Measurements from ENCODE around the gene SCGB1C2. TPM values are rescaled to one million over a fixed set of nuclear protein-coding genes. Genes with fewer than 3 reads are reported as not detected.
"Not testable (repeated sequence)": the region's sequence is repeated elsewhere in the genome, so short reads cannot be mapped to it uniquely, and the experiment has no call there.

Gene SCGB1C2
- total RNA-seq, 1 donor from 2014 or later: not detected

DNA sequence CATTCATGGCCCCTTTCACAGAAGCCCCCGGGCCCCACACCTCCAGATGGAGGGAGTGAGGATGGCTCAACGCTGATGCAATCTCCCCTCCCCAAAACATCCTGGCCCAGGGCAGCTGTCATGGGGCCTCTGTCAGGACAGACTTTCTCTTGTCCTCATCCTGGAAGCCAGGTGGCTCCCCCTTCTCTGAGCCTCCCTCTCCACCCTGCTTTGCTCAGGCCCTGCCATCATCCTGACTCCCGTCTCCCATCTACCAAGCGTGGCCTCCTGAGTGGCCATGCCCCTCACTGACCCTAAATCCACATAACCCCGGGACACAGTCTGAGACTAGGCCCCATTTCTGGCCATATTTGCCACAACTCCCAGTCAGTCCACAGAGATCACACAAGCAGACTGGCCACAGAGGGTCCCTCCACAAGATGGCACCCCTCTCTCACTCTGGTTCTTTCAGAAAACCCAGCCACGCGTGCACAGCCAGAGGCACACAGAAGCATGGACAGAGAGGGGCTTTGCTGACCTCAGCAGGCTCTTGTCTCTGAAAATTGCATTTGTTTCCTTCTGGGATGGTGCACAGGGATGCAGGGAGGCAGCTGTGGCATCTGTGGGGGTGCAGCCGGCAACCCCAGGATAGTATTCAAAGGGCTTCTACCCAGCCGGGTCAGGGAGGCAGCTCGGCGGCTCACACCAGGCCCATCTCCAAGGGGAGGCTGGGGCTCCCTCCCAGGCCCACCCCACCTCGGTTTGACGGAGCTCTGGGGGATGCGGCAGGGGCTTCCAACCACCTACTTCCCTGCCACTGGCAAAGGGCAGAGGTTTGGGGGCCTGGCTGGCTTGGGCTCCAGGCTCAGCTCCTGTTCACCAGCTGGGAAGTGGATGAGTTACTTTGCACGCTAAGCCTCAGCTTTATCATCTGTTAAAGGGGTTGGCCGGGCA, 27.2 kb downstream of the SCGB1C2 start:
- intact Hi-C loops (cut with DNase I): no loop called here

DNA sequence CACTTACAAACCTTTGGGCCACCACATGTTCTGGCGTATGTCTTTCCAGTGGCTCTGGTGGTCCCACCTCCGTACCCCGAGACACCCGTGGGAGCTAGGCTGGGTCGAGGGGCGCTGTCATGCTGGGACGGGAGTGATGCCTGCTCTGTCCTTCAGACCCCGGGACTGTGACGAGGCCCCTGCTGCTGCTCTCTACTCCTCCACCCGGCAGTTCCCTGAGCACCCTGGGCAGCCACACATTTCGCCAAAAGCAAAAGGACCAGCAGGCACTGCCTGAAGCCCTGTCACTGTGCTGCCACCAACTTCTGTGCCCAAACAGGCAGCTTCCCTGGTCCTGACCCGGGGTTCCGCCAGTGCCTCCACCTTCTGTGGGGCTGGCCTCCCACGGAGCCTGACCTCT, 28.6 kb downstream of the SCGB1C2 start:
- no peak for DNase-seq (ENCODE audit: low spot score)
- intact Hi-C loops (cut with DNase I): no loop called here

More for the DNA sequence above, 27.2 kb downstream of the SCGB1C2 start:
- no peak for DNase-seq (ENCODE audit: low spot score)

DNA sequence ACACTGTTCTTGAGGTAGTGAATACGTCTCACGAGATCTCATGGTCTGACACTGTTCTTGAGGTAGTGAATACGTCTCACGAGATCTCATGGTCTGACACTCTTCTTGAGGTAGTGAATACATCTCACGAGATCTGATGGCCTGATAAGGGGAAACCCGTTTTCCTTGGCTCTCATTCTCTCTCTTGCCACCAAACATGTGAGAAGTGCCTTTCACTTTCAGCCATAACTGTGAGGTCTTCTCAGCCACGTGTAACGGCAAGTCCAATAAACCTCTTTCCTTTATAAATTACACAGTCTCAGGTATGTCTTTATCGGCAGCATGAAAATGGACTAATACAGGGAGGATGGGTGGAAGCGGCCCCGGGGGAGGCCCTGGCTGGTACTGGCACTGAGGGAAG, 31.2 kb downstream of the SCGB1C2 start:
- DNase-seq (ENCODE audit: low spot score); intact Hi-C loops (cut with DNase I): not testable (repeated sequence)

DNA sequence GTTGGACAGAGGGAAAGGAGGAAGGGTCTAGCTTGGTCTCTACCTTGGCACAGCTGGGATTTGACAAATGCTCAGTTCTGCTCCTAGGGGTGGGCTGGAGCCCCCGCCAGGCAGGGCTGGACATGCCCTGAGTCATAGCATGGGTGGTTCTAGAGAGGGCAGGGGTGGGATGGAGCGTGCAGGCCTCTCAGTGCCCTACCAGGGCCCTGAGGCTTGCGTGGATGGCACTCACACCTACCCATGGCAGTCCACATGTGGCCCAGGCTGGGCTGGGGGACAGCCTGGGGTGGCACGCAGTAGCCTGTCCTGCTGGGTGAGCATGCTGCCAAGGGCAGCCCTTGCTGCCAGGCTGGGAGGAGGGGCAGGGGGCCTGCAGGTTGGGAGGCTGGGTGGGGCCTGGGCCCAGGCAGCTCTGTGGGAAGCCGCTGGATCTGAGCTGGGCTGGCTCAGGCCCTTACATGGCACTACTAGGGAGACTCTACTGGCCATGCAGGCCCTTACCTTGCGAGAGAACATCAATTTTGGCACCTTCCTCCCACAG, 32.8 kb downstream of the SCGB1C2 start:
- intact Hi-C loops (cut with DNase I): no loop called here
- no peak for DNase-seq (ENCODE audit: low spot score)

DNA sequence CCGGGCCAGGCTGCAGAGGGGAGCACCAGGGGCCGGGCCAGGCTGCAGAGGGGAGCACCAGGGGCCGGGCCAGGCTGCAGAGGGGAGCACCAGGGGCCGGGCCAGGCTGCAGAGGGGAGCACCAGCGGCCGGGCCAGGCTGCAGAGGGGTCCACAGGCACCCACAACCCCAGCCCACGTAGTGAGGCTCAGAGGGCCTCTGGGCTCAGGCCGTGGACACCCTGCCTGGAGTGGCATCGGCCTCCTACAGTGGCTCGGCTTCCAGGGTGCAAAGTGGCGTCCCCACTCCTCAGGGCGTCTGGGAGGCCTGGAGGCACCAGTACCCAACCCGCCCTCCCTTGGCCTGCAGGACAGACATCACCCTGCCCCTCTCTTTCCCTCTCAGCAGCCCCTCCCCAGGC, 34.5 kb downstream of the SCGB1C2 start:
- intact Hi-C loops (cut with DNase I): no loop called here
- DNase-seq (ENCODE audit: low spot score): no peak

- no peak for DNase-seq (ENCODE audit: low spot score)
- intact Hi-C loops (cut with DNase I): no loop called here
Measured at GRCh38 chr17:172401-172800, 35.0 kb downstream of the SCGB1C2 start.

DNA sequence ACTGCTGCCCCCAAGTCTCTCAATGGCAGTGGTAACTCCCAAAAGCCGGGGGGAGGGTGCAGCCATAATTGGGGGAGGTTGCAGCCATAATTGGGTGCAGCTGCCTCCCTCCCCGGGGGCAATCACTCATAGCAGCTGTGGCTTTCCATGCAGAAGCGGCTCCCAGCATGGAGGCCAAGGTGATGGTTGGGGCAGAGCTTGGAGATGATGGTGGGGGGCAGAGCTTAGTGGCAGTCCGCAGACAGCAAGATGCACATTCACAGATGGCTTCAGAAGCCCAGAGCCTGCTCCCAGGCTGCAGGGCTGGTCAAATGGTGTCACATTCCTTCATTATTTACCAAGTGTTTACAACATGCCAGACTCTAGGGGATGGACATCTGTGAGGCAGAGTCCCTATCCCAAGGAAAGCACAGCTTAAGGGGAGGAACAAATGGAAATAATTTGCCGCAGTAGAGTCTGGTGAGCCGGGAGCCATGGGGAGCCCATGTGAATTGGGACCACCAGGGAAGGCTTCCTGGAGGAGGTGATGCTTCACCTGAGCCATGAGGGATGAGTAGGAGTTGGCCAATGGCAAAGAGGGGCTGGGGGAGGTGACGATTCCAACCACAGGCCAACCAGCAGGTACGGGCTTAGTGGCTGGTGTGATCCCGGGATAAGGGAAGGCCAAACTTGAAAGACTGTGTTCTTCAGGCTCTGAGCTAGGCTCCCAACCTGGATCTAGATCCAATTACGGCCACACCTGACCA, 36.0 kb downstream of the SCGB1C2 start:
- intact Hi-C loops (cut with DNase I): no loop called here
- DNase-seq (ENCODE audit: low spot score): no peak

DNA sequence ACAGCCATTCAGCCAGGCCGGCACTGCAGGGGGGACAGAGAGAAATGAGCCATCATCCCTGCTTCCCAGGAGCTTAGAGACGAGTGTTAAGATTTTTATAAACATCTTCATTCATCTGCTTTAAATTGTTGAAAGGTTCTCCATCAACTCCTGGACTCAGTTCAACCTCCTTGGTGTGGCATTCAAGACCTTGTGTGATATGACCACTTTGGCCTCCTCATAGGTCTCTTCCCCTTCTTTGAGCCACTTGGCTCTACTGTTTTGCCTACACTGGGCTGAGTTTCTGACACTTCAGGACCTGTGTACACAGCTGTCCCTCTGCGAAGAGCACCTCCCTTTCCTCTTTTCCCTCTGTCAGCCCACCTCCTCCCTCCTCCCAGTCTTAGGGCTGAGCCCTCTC, 39.8 kb downstream of the SCGB1C2 start:
- intact Hi-C loops (cut with DNase I): no loop called here
- no peak for DNase-seq (ENCODE audit: low spot score)

DNA sequence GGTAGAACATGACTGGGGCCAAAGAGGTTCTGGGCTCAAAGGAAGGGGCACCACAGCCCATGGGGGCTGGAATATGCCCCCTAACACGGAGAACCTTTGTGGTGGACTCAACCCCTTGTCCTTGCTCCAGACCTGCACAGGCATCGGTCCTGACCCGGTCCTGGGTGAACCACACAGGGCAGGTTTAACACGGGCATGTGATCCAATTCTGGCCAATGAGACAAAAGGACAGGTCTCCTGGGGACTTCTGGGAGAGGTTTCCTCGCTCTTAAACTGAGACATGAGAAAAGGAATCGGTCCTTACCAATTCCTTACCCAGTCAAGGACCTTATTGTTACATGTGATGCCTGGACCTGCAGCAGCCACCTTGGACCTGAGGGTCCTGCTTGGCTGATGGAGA, 40.4 kb downstream of the SCGB1C2 start:
- intact Hi-C loops (cut with DNase I): no loop called here
- DNase-seq (ENCODE audit: low spot score): no peak

DNA sequence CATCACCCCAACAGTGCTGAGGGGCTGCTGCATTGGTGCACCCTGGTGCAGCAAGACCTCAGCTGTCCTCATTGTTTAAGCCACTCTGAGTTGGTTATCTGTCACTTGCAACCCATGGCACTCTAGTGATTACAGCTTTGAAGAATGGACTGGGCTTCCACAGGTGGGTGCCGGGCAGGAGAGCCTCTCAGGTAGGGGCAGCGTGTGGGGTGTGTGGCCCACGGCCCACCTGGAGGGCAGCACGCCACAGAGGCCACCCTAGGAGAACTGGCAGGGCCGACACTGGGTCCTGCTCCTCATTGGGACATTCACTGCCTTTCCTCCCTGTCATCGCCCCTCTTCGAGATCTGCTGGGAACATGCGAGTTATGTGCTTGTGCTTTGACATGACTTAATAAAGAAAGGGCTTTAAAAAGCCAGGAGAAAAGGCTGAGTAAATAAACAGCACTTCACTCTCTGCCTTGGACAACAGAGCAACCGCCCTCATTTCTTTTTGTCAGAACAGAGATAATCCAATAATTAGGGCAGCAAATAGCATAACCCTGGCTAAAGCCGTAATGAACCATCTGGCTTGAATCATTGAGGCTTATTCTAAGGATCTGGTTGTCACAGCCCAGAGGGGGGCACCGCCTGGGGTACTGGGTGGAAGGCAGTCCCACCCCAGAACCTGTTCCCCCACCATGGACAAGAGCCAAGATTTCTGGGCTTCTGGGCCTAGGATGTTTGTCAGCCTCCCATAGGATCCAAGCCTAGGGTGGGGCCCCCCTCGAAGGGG, 41.1 kb downstream of the SCGB1C2 start:
- no peak for DNase-seq (ENCODE audit: low spot score)
- intact Hi-C loops (cut with DNase I): no loop called here

GRCh38 chr17:179066-179432, 41.7 kb downstream of the SCGB1C2 start:
- intact Hi-C loops (cut with DNase I): no loop called here
- no peak for DNase-seq (ENCODE audit: low spot score)

- no peak for DNase-seq (ENCODE audit: low spot score)
- intact Hi-C loops (cut with DNase I): loop anchor here (5.0 kb wide), 2 partner anchors 52 to 202 kb away; no protein-coding TSS in a partner anchor
Measured at GRCh38 chr17:179781-180380, 42.5 kb downstream of the SCGB1C2 start.

DNA sequence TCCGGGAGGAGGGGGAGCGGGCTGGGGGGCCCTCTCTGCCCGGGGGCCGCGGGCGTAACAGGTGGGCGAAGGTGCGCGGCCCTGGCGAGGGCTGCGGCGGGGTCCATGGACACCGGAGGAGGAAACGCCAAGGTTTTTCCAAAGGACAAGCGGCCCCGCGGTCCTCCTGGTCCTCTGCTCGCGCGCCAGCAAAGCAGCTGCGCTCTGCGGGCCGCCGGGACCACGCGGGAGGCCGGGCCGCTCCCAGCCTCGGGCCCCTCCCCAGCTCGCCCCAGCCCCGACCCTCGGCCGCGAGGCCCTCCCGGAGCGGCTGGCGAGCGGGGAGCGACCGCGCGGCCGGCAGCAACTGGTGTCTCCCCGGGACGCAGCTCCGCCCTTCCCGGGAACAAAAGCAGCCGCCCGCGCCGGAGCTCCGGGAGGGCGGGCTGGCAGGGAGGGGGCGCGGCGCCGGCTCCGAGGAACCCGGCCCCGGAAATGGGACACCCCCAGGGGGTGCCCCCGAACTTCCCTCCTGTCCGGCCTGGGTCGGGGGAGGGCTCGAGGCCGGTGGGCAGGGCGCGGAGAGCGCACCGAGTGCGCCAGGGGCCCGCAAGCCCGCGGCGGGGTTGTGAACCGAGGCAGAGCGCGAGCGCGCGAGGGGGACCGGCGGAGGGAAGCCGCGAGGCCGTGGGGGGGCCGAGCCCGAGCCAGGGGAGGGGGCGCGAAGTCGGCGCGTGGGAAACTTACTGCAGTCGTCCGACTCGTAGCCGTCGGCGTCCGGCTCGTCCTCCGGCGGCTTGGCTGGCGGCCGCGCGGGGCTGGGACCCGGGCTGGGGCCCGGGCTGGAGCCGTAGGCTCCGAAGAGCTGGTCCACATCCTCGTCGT, 43.2 kb downstream of the SCGB1C2 start:
- DNase-seq (ENCODE audit: low spot score): no peak

DNA sequence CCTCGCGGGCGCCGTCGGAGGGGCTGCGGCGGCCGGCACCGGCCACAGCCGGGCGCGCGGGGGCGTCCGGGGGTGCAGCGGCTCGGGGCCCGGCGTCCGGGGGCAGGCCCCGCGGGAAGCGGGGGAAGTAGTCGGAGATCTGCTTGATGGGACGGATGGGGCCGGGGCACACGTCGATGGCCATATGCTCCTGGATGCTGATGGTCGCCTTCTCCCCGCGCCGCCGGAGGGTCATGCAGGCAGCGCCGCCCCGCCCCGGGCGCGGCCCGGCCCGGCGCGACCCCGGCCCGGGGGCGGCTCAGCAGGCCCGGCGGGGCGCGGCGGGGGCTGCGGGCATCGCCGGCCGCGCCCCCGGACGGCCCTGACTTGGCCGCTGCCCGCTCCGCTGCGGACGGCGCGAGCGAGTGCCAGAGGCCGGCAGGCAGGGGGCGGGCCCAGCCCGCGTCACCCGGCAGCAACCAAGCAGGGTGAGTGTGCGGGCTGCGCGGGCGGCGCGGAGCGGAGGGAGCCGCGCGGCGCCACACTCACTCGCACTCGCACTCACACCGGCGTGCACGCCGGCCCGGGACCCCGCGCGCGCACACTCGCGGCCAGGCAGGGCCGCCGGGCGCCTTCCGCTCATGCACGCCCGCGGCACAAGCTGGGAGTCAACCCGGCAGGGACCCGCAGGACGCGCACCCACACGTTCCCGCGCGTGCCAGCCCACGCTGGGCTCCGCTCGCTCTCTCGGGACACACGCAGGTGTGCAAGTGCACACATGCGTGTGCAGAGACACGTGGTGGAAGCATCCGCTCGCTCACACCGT, 44.1 kb downstream of the SCGB1C2 start, which contains the start of gene DOC2B:
TSS of gene DOC2B (minus strand) at position 406 of the 805 bp plus-strand sequence. CDS start at position 235, 171 bp downstream.
- intact Hi-C loops (cut with DNase I): loop anchor here (5.0 kb wide), 2 partner anchors 51 to 201 kb away; no protein-coding TSS in a partner anchor
- DNase-seq (ENCODE audit: low spot score): peak; percentile 81

More for the DNA sequence above, 43.2 kb downstream of the SCGB1C2 start:
- intact Hi-C loops (cut with DNase I): loop anchor here (5.0 kb wide), 2 partner anchors 52 to 202 kb away; no protein-coding TSS in a partner anchor

- no peak for DNase-seq (ENCODE audit: low spot score)
- intact Hi-C loops (cut with DNase I): loop anchor here (5.0 kb wide), 2 partner anchors 50 to 200 kb away; no protein-coding TSS in a partner anchor
Measured at GRCh38 chr17:182050-182751, 44.8 kb downstream of the SCGB1C2 start.

GRCh38 chr17:183021-183420, 45.7 kb downstream of the SCGB1C2 start:
- DNase-seq (ENCODE audit: low spot score): no peak
- intact Hi-C loops (cut with DNase I): loop anchor here (5.0 kb wide), 2 partner anchors 49 to 199 kb away; no protein-coding TSS in a partner anchor

All from cardiac septum (tissue), 1 donor.